Limb (tissue), 2 donors: ENCODE data around the gene PARD3B.
A peak's percentile ranks its signal among the peaks of the same experiment; 100 is the strongest.

ENCODE experiments used
- DNase-seq, 2 donors: peaks; one replicate each; pipeline ENCODE4 v3.0.0-alpha.2; 2016; ENCODE audit errors: extremely low spot score in 2 of 2

Gene PARD3B

DNA sequence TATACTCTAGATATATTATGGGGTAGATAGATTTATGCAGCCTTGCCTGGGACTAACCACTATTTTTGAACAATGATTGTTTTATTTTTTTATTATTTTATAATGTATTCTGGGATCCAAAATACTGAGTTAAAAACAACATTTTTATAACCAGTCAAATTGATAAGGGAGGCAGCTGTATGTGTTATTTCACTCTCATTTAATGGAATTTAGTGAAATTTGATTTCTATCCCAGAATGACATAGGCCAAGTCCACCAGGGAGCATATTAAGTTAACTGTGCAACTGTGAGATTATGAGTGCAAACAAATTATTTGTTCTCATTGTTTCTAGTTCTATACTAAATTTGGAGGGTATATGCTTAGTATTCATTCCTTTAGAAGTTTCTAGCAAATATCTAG lies 583.5 kb downstream of the PARD3B start:
- DNase-seq = no peak

- DNase-seq = no peak
Observed at GRCh38 chr2:205129531-205129930, 584.3 kb downstream of the PARD3B start.

DNA sequence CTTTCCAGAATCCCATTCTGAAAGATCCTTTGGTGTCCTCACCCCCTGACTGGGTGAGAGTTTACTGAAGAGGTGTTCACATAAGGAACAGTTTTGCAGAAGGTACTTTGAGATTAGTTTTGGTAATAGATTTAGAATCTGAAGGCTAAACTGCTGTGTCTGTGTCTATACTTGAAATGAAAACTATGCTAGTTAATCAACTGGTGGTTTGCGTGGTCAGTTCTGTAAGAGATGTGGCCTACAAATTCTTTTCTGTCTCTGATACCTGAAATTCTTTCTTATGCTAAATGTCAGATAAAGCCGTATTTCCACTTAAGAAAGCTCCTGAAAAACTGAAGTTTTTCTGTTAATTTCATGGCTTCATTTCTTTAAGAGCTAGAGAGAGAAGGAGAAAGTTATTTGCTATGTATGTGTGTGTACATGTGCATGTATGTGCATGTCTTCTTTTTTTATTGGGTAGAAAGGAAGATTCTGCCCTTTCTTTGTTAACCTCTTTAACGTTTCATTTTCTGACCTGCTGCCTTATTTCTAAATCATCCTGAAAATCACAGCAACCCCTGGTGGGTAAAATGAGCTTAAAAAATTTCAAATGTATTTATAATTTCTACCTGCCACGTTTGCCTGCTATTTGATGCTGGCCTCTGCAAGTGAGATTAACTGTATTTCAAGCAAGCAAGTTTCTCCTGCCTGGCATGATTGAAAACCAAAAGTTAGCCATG lies 585.0 kb downstream of the PARD3B start:
- DNase-seq = no peak

DNA sequence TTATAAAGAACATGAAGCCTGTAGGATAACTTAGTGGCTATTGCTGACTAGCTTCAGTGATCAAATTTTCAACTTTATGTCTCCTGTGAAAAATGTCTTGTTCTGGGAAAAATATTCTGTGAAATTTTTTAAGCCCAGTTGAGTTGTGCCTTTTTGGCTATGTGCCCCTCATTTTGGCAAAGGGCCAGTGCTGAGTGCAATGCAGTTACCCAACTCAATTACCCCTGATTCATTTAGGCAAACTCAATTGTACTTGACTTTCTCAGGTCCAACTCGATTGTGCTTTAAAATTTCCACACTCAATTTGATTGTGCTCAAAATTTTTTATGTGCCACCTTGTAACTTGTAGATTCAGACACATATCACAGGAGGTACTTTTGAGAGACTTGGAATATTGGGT lies 588.3 kb downstream of the PARD3B start:
- DNase-seq = no peak

DNA sequence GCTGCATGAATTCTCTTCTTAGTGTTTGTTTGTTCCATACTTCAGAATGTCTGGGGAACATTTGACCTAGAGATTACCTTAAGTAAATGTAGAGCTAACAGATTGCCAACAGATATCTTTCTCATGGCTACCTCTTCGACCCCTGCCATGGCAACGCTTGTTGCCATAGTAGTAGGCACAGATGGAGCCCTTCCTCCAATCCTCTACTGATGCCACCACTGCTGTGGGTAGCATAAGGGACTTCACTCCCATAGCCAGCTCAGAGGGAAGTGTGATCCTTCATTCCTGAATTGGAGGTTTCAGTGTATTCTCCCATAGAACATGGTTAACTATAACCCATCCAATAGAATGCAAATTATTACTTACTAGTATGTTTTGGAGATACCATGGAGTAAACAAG lies 593.5 kb downstream of the PARD3B start:
- DNase-seq = no peak

DNA sequence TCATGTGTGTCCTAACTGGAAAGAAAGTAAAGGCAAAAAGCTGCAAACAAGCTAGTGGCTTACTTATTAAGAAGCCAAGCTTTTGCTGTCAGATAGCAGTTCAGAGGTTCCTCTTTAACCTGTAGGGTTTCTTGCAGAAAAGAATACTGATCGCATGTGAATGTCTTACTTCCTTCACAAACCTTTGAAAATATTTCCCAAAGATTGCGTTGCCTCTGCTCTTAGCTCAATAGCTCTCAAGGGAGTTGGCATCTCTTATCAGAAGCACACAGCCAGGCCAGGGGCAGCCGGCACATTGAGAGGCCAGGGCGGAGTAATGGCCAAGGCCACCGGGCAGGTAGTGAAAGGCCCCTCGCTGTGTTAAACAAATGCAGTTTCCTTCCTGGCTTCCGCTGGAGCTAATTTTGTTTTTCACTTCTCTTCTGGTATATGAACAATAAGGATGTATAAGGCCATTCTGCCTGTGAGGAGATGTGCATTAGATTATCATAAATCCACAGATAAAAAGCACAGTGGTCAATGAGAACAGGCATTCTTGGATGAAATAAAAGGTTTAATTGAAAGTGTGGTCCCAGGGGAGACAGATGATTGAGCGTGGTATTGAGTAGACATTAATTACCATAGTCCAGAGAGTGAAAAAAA lies 594.7 kb downstream of the PARD3B start:
- peak in 1 of 2 donors; percentile 34 for DNase-seq

DNA sequence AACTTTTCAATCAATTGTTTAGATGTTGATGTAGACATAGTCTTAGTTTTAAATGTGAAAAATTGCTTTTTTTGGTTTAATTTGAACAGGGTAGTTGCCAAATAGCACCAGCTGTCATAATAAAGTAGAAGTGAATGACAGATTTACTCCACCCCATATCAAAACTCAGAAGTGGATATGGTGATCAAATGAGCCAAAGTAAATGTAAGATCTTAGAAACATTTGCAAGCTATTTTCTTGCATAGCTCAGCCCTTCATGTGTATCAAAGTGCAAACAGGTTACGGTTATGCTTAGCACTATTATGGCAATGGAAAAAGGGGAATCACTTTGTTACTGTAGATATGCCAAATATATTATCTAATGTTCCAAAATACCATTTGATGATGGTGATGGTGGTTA lies 596.1 kb downstream of the PARD3B start:
- no peak for DNase-seq

GRCh38 chr2:205145888-205146287 lies 600.6 kb downstream of the PARD3B start:
- DNase-seq = no peak

DNA sequence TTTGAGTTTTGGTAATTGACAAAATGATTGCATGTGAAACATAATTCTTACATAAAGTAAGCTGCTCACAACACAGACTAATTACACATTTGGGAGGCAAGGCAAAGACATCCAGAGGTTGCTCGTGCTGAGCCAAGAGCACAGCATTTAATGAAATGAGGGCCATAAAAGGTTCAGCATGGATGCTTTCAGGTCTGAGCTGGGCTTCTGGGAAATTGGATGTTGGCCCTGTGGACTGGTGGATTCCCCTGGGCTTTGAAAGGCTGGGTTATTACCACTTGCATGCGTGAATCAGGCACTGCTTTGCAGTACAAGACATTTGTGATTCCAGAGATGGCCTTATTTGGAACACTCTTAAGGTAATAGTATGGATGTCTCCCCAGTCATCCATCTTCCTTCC lies 603.5 kb downstream of the PARD3B start:
- DNase-seq = no peak

DNA sequence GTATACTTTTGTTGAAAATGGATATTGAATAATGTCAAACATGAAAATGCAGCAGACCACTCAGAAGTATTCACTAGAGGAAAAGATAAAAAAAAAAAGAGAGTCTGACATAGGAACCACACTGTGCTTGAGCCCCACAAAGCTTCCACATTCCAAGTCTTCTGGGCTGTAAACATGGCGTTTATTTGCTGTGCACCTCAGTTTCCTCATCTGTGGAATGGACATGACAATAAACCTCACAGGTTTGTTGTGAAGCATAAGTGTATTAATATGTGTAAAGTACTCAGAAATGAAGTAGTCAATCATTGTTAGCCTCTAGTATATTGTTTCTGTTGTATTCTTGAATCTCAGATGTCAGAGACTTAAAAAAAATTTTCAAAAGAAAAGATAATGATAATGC lies 611.2 kb downstream of the PARD3B start:
- DNase-seq = no peak

DNA sequence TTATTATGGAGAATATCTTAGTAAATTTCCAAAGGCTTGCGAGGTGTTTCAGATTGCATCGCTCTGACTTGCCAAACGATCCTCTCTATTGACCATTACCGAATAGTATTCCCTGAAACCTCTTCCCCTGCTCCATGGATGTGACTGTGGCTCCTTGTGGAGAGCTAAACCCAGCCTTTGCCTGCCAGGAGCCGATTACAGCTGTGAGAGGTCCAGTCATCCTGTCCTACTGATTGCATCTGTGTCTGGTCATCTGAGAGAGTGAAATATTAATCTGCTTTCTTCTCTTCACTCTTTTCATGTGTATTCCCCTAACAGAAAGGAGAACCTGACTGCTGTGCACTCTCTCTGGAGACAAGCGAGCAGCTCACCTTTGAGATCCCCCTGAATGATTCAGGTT lies 613.1 kb downstream of the PARD3B start:
- DNase-seq = no peak

- no peak for DNase-seq
Observed at GRCh38 chr2:205161156-205161839, 616.0 kb downstream of the PARD3B start.

GRCh38 chr2:205166745-205167144 lies 621.5 kb downstream of the PARD3B start:
- no peak for DNase-seq

- DNase-seq = no peak
Observed at GRCh38 chr2:205169012-205169411, 623.7 kb downstream of the PARD3B start.

DNA sequence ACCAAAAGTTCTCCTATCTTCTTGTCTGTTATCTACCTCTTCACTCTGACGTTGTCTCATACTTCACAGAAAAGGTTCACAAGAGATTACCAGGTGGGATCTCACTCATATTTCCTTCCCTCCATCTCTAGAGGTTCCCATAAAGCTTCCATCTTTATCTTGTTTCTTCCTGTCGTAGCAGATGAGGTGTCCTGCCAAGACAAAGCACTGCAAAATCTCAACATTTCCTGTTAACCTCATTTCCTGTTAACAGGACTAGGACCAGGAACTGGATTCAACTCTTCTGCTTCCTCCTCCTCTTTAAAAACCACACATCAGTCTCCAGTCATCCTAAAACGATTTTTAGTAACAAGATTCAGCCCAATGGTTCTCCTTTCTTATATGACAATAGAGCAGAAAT lies 624.2 kb downstream of the PARD3B start:
- DNase-seq = no peak

- no peak for DNase-seq
Observed at GRCh38 chr2:205170399-205170798, 625.1 kb downstream of the PARD3B start.

DNA sequence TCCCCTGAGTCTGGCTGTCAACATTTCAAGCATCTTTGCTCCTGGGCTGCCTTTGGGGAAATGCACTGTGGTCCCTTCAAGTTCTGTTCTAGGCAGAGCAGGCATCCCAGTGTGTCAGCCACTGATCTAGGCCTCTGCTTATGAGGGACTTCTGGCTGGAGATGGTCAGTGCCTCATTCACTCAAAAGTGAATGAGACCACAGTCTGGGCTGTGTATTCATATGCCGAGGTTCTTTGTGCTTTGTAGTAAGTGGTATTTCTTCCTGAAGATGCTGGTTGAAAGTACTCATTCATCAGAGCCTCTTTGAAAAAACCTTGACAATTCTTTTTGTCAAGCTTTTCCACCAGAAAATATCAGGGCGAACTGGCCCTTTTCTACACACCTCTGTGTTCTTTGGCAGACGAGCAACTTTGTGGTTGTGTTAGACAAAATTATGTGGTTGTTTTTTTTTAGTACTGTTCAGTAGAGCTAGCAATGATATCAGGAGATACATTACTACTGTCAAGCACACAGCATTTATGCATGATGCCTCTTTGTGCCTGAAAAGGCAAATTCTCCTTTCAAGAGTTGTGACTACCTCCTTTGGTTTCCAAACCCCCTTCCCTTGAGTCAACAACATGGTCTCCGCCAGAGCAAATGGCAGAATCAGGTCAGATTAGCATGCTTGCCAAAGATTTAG lies 626.1 kb downstream of the PARD3B start:
- no peak for DNase-seq

DNA sequence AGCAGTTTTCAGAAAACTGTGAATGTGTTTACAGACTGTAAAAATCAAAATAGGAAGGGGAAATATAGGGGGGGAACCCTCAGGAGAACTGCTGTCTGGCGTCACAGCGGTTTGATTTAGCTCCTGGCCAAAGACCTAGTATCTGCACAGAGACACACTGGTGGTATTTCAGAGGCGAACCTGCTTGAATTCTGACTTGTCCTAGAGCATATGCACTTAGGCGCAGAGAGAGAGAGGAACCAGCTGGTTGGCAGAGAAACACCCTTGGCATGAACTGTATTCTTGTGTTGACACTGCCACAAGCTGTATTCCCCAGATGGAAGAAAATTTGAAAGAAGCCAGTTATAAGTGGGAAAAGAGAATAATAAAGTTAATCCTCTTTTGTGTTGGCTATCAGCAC lies 630.6 kb downstream of the PARD3B start:
- no peak for DNase-seq

GRCh38 chr2:205176546-205176945 lies 631.3 kb downstream of the PARD3B start:
- DNase-seq = no peak

GRCh38 chr2:205177546-205177945 lies 632.3 kb downstream of the PARD3B start:
- DNase-seq = no peak

DNA sequence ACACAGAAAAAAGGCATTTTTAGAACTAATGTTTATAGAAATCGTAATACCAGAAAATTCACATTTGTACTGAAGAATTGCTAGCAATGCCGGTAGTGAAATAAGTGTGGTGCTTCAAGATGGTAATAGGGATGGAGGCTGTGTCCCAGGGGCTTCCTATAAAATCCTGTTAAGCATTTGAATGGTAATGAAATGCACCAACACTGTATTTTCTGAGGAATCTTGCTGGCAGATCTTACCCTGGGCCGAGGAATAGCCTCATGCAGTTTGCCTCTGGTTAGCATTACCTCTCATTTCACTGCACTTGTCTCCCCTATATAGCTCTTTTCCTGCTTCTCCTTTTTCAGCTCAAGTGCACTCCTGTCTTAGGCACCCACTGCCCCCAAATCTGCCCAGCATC lies 635.5 kb downstream of the PARD3B start:
- DNase-seq = no peak

- DNase-seq = no peak
Observed at GRCh38 chr2:205187731-205188130, 642.5 kb downstream of the PARD3B start.
